Small intestine (tissue), 7 donors: ENCODE results near the gene CYB5D1. TPM values are rescaled to one million over a fixed set of nuclear protein-coding genes. Genes with fewer than 3 reads are reported as not detected.

ENCODE experiments used
- DNase-seq, 2 donors: peaks; one replicate each; pipeline versions ENCODE4 v3.0.0 to v3.0.0-alpha.2; 2013
- FAIRE-seq: peaks from 2 replicates; lab custom pipeline; 2012; peaks lifted over from hg19 to GRCh38; lab: Jason Lieb, UNC
- H3K27ac ChIP-seq, 3 donors: one replicate each; pipeline ENCODE4 v1.5.1; 2013; ENCODE audit warnings: low read length in 2 of 3, mild to moderate bottlenecking in 2 of 3, control low read depth in 1 of 3, inconsistent platforms in 1 of 3, low read depth in 1 of 3, moderate library complexity in 1 of 3
- H3K27me3 ChIP-seq, 3 donors: one replicate each; pipeline ENCODE4 v1.6.1; 2013; ENCODE audit warnings: low read length in 3 of 3, inconsistent platforms in 1 of 3; ENCODE audit not compliant: control insufficient read depth in 3 of 3, insufficient read depth in 3 of 3
- H3K36me3 ChIP-seq, 3 donors: one replicate each; pipeline ENCODE4 v1.6.1; 2013; ENCODE audit warnings: low read length in 3 of 3, inconsistent platforms in 1 of 3, low read depth in 1 of 3, mild to moderate bottlenecking in 1 of 3, moderate library complexity in 1 of 3; ENCODE audit not compliant: control insufficient read depth in 3 of 3, insufficient read depth in 2 of 3
- H3K4me1 ChIP-seq, 3 donors: one replicate each; pipeline ENCODE4 v1.6.1; 2013; ENCODE audit warnings: low read length in 2 of 3, inconsistent platforms in 1 of 3, low read depth in 1 of 3, mild to moderate bottlenecking in 1 of 3, moderate library complexity in 1 of 3; ENCODE audit not compliant: control insufficient read depth in 3 of 3, insufficient read depth in 2 of 3
- H3K4me3 ChIP-seq, 3 donors: one replicate each; pipeline ENCODE4 v1.5.1; 2013; ENCODE audit warnings: low read length in 3 of 3, control low read depth in 1 of 3, inconsistent platforms in 1 of 3, low read depth in 1 of 3, mild to moderate bottlenecking in 1 of 3, moderate library complexity in 1 of 3
- H3K9me3 ChIP-seq, 2 donors: one replicate each; pipeline ENCODE4 v1.6.1; 2013; ENCODE audit warnings: low read depth in 1 of 2, low read length in 1 of 2; ENCODE audit not compliant: control insufficient read depth in 2 of 2, insufficient read depth in 1 of 2
- WGBS, 3 donors: extraction: QIAGEN DNeasy Blood & Tissue Kit; methylation state at CpG; one replicate each; pipeline ENCODE4 v1.1.7; 2013; 5-methylcytosine and 5-hydroxymethylcytosine counted together
- polyA plus RNA-seq, 4 donors: library from polyadenylated mRNA; stranded (reverse) in 3 of 4; unstranded in 1 of 4; fragments of 200-250 nt in 3 of 4; fragments of 120-200 nt in 1 of 4; gene quantifications; one replicate each; pipeline versions ENCODE4 v1.2.1 to v1.2.3, GENCODE V29; 2013
- donor health status: healthy with polysubstance abuse.
- donor health status: control.
- donor health status: control.
- donor health status: Bipolar disorder and iron deficiency.
- donor health status: healthy.

Gene CYB5D1
- polyA plus RNA-seq, 4 donors, result 4.9 to 13.0 (median 6.4) TPM

- WGBS, 3 donors, result 85 to 91% (median 87%) methylated on average over 10 of the region's 10 CpGs
- H3K4me3 ChIP-seq, result no peak overlapping the region
- no peaks in the 10 kb centered on the region for H3K9me3 ChIP-seq
- no peaks in the 10 kb centered on the region for H3K4me1 ChIP-seq
- H3K27me3 ChIP-seq, result peaks cover 0 to 3% (median 0%) of the 10 kb centered on the region in 3 donors
- FAIRE-seq, result no peak
- H3K27ac ChIP-seq, result no peak overlapping the region
- DNase-seq, result no peak
- no peaks in the 10 kb centered on the region for H3K36me3 ChIP-seq
Measured at GRCh38 chr17:7818026-7818425, 39.8 kb upstream of the CYB5D1 start.

GRCh38 chr17:7818746-7819645, 38.8 kb upstream of the CYB5D1 start:
- 86 to 90% (median 88%) methylated on average over 25 to 27 of the region's 27 CpGs for WGBS, 3 donors
- H3K36me3 ChIP-seq, result no peaks in the 10 kb centered on the region
- FAIRE-seq (no peak), DNase-seq (no peak)
- H3K9me3 ChIP-seq, result no peaks in the 10 kb centered on the region
- no peak overlapping the region for H3K4me3 ChIP-seq
- no peak overlapping the region for H3K27ac ChIP-seq
- H3K4me1 ChIP-seq, result no peaks in the 10 kb centered on the region
- peaks cover 0 to 9% (median 0%) of the 10 kb centered on the region in 3 donors for H3K27me3 ChIP-seq

- Histone ChIP-seq H3K4me1 (no peaks in the 10 kb centered on the region), H3K4me3 (no peak overlapping the region), H3K36me3 (no peaks in the 10 kb centered on the region), H3K9me3 (no peaks in the 10 kb centered on the region), H3K27me3 (peaks cover 0 to 16% (median 0%) of the 10 kb centered on the region in 3 donors), H3K27ac (no peak overlapping the region)
- DNase-seq (no peak), FAIRE-seq (no peak)
- whole genome bisulfite sequencing, 3 donors, result 78 to 84% (median 79%) methylated on average over 5 of the region's 5 CpGs
Measured at GRCh38 chr17:7820231-7820630, 37.6 kb upstream of the CYB5D1 start.

- DNase-seq (no peak), FAIRE-seq (no peak)
- Histone ChIP-seq H3K9me3 (no peaks in the 10 kb centered on the region), H3K36me3 (no peaks in the 10 kb centered on the region), H3K27ac (no peak overlapping the region), H3K4me1 (no peaks in the 10 kb centered on the region), H3K4me3 (no peak overlapping the region), H3K27me3 (peaks cover 0 to 23% (median 0%) of the 10 kb centered on the region in 3 donors)
- WGBS, 3 donors, result 75 to 80% (median 78%) methylated on average over 14 of the region's 14 CpGs
Measured at GRCh38 chr17:7822126-7822525, 35.7 kb upstream of the CYB5D1 start.

- no peak for FAIRE-seq
- Histone ChIP-seq H3K4me3 (no peak overlapping the region), H3K27me3 (peaks cover 0 to 28% (median 0%) of the 10 kb centered on the region in 3 donors)
Measured at GRCh38 chr17:7823581-7824001, 34.2 kb upstream of the CYB5D1 start.

GRCh38 chr17:7824021-7824924, 33.5 kb upstream of the CYB5D1 start:
- no peak for DNase-seq
- Histone ChIP-seq H3K9me3 (no peaks in the 10 kb centered on the region), H3K27me3 (peaks cover 0 to 28% (median 0%) of the 10 kb centered on the region in 3 donors), H3K4me3 (no peak overlapping the region), H3K27ac (no peak overlapping the region), H3K4me1 (no peaks in the 10 kb centered on the region), H3K36me3 (no peaks in the 10 kb centered on the region)
- WGBS, 3 donors, result 38 to 79% (median 60%) methylated on average over 9 of the region's 9 CpGs
- FAIRE-seq, result no peak

More at GRCh38 chr17:7823581-7824001, 34.2 kb upstream of the CYB5D1 start:
- no peak for DNase-seq
- 81 to 88% (median 84%) methylated on average over 20 of the region's 20 CpGs for WGBS, 3 donors
- Histone ChIP-seq H3K4me1 (no peaks in the 10 kb centered on the region), H3K9me3 (no peaks in the 10 kb centered on the region), H3K36me3 (no peaks in the 10 kb centered on the region), H3K27ac (no peak overlapping the region)

- no peak for FAIRE-seq
- no peaks in the 10 kb centered on the region for H3K4me1 ChIP-seq
- H3K27me3 ChIP-seq, result peaks cover 0 to 25% (median 0%) of the 10 kb centered on the region in 3 donors
- 19 to 38% (median 30%) methylated on average over 12 of the region's 12 CpGs for WGBS, 3 donors
- H3K27ac ChIP-seq, result no peak overlapping the region
- H3K9me3 ChIP-seq, result no peaks in the 10 kb centered on the region
- H3K4me3 ChIP-seq, result no peak overlapping the region
- DNase-seq, result no peak
- no peaks in the 10 kb centered on the region for H3K36me3 ChIP-seq
Measured at GRCh38 chr17:7825206-7825990, 32.4 kb upstream of the CYB5D1 start.
